HepG2 (cell line): ENCODE measurements around the gene CAPZB. TPM values are rescaled to one million over a fixed set of nuclear protein-coding genes. Genes with fewer than 3 reads are reported as not detected.

Experiments
- ATAC-seq: fragments of 200-7000 bp; cut with Tn5 transposase; 3 replicates; pipeline ENCODE4 v1.9.1; 2020; ENCODE audit warnings: mild to moderate bottlenecking, moderate library complexity
- BruUV-seq: library from RNA; stranded (reverse); fragments of 400-500 nt; replicated peaks from 2 replicates; lab custom pipeline; 2021; lab: Mats Ljungman, UMichigan
- CTCF ChIA-PET: fragments of 300-600 bp; formaldehyde crosslinking; extraction: SDS; loops from one replicate; lab custom pipeline; 2021; ENCODE audit warnings: low total read pairs, inconsistent platforms, low intra/inter-chr PET ratio; lab: Yijun Ruan, JAX
- POLR2A ChIA-PET: fragments of 350-600 bp; sonication (Branson Sonifier 250); formaldehyde crosslinking; loops from one replicate; lab custom pipeline; 2020; ENCODE audit warnings: antibody characterized with exemption, inconsistent platforms; lab: Yijun Ruan, JAX
- DNase-seq: peaks from one replicate; pipeline ENCODE4 v3.0.0-alpha.2; 2015; ENCODE audit warnings: low spot score
- FAIRE-seq: peaks from 3 replicates; lab custom pipeline; 2011; peaks lifted over from hg19 to GRCh38; lab: Jason Lieb, UNC
- H2AFZ ChIP-seq: one replicate; pipeline ENCODE4 v1.6.1; 2011; ENCODE audit warnings: low read length, inconsistent platforms
- H3K27ac ChIP-seq: fragments of 300-600 bp; 3 replicates; pipeline ENCODE4 v1.8.0; 2011; ENCODE audit warnings: mixed run types, mild to moderate bottlenecking, mixed read lengths, low read length, inconsistent platforms; ENCODE audit not compliant: insufficient read depth; ENCODE audit errors: extremely low read length
- H3K27me3 ChIP-seq, 2 experiments: fragments of 200-600 bp in 1 of 2; 2 replicates in 1 of 2; 3 replicates in 1 of 2; pipeline versions ENCODE4 v1.6.0 to v1.8.0; 2011; ENCODE audit warnings: low read length in 2 of 2, mild to moderate bottlenecking in 2 of 2, moderate library complexity in 2 of 2, inconsistent platforms in 1 of 2; ENCODE audit not compliant: insufficient read depth in 2 of 2, control insufficient read depth in 1 of 2
- H3K36me3 ChIP-seq, 2 experiments: fragments of 200-600 bp in 1 of 2; replicated peaks in 1 of 2; 2 replicates in 1 of 2; 3 replicates in 1 of 2; pipeline versions ENCODE4 v1.5.1 to v1.8.0; 2011; ENCODE audit warnings: low read length in 2 of 2, inconsistent platforms in 1 of 2; ENCODE audit not compliant: insufficient read depth in 2 of 2, control insufficient read depth in 1 of 2
- H3K4me1 ChIP-seq: 2 replicates; pipeline ENCODE4 v1.5.1; 2012; ENCODE audit warnings: low read length, inconsistent platforms; ENCODE audit not compliant: insufficient read depth
- H3K4me2 ChIP-seq: 2 replicates; pipeline ENCODE4 v1.6.0; 2011; ENCODE audit warnings: low read depth, low read length, inconsistent platforms
- H3K4me3 ChIP-seq, 3 experiments: fragments of 200-600 bp in 1 of 3; sonication (generic), shearing (Covaris generic) in 1 of 3; replicated peaks in 1 of 3; 2 replicates each; pipeline ENCODE4 v1.5.1; 2011 to 2016; ENCODE audit warnings: low read length in 3 of 3, inconsistent platforms in 2 of 3, low read depth in 2 of 3, mild to moderate bottlenecking in 2 of 3, control low read depth in 1 of 3, mixed read lengths in 1 of 3; ENCODE audit not compliant: insufficient read depth in 1 of 3
- H3K79me2 ChIP-seq: one replicate; pipeline ENCODE4 v1.6.1; 2011; ENCODE audit warnings: low read length, inconsistent platforms; ENCODE audit not compliant: insufficient read depth
- H3K9ac ChIP-seq: 2 replicates; pipeline ENCODE4 v1.6.0; 2011; ENCODE audit warnings: mild to moderate bottlenecking, low read depth, low read length, inconsistent platforms; ENCODE audit not compliant: insufficient read depth
- H3K9me3 ChIP-seq: 2 replicates; pipeline ENCODE4 v1.5.1; 2012; ENCODE audit warnings: mild to moderate bottlenecking, low read length
- H4K20me1 ChIP-seq: 2 replicates; pipeline ENCODE4 v1.6.0; 2011; ENCODE audit warnings: inconsistent platforms, mild to moderate bottlenecking, low read length, moderate library complexity; ENCODE audit not compliant: insufficient read depth
- CHCHD3 ChIP-seq: sonication (generic); formaldehyde crosslinking; IDR thresholded peaks from 2 replicates; pipeline ENCODE4 v1.8.0; 2022; ENCODE audit warnings: mild to moderate bottlenecking, missing genetic modification reagents, moderate library complexity
- GABPA ChIP-seq, 2 experiments: IDR thresholded peaks; 2 replicates each; pipeline ENCODE4 v1.6.1; 2011 to 2016; ENCODE audit warnings: low read depth in 2 of 2, low read length in 1 of 2, missing biosample characterization in 1 of 2, missing genetic modification characterization in 1 of 2
- NAIF1 ChIP-seq: sonication (generic); formaldehyde crosslinking; IDR thresholded peaks from 2 replicates; pipeline ENCODE4 v1.5.0; 2020; ENCODE audit warnings: mild to moderate bottlenecking, missing genetic modification reagents, borderline replicate concordance
- NONO ChIP-seq, 2 experiments: fragments of 450-650 bp in 1 of 2; sonication (generic) in 1 of 2; formaldehyde crosslinking in 1 of 2; IDR thresholded peaks in 1 of 2; conservative IDR thresholded peaks in 1 of 2; 2 replicates each; pipeline versions ENCODE4 v1.6.1 to v1.8.0; 2017 to 2022; ENCODE audit warnings: mild to moderate bottlenecking in 1 of 2, missing genetic modification reagents in 1 of 2, moderate library complexity in 1 of 2
- SNAI1 ChIP-seq: sonication (generic); formaldehyde crosslinking; IDR thresholded peaks from 2 replicates; pipeline ENCODE4 v1.5.0; 2020; ENCODE audit warnings: mild to moderate bottlenecking, missing genetic modification reagents, borderline replicate concordance
- ZNF446 ChIP-seq: sonication (generic); formaldehyde crosslinking; IDR thresholded peaks from 2 replicates; pipeline ENCODE4 v1.5.0; 2020; ENCODE audit warnings: mild to moderate bottlenecking, missing genetic modification reagents
- ZNF607 ChIP-seq: sonication (generic); formaldehyde crosslinking; IDR thresholded peaks from 2 replicates; pipeline ENCODE4 v1.5.1; 2020; ENCODE audit warnings: missing genetic modification reagents, mild to moderate bottlenecking, borderline replicate concordance
- ZNF768 ChIP-seq: sonication (generic); formaldehyde crosslinking; IDR thresholded peaks from 2 replicates; pipeline ENCODE4 v1.4.0; 2020; ENCODE audit warnings: missing genetic modification reagents
- WGBS: methylation state at CpG from one replicate; pipeline ENCODE4 v1.1.6; 2017; ENCODE audit warnings: low lambda C conversion rate; 5-methylcytosine and 5-hydroxymethylcytosine counted together
- in situ Hi-C: cut with HindIII; loops from 2 replicates; pipeline ENCODE4 v1.10.0; 2017; ENCODE audit warnings: low pct_unique_long_range_greater_than_20kb; ENCODE audit not compliant: extremely low pct_ligation_motif_present
- intact Hi-C: fragments of 100-400 bp; cut with micrococcal nuclease; formaldehyde crosslinking; loops from one replicate; pipeline ENCODE4 v1.10.0; 2022; ENCODE audit not compliant: unreplicated experiment
- polyA plus RNA-seq, 8 experiments: library from polyadenylated mRNA; depleted of rRNA in 3 of 8; stranded (reverse) in 7 of 8; unstranded in 1 of 8; fragments of >200 nt; fragmentation: Illumina TruSeq in 4 of 8; extraction: Trizol in 4 of 8; gene quantifications; 2 replicates each; pipeline versions ENCODE4 v1.2.1 to v1.2.3, GENCODE V29; 2011 to 2016; ENCODE audit warnings: low read depth in 4 of 8, missing spikeins in 1 of 8, mixed read lengths in 1 of 8; ENCODE audit not compliant: insufficient read depth in 1 of 8
- total RNA-seq, 5 experiments: library from RNA; depleted of rRNA; stranded (reverse); fragments of >200 nt; fragmentation: Illumina TruSeq; extraction: Trizol; gene quantifications; 2 replicates each; pipeline ENCODE4 v1.2.3, GENCODE V29; 2016; ENCODE audit warnings: low read depth in 1 of 5
- TF ChIP-seq, protein P1 (sequence below): sonication (generic); formaldehyde crosslinking; IDR thresholded peaks from 2 replicates; pipeline ENCODE4 v1.4.0; 2020; ENCODE audit warnings: mild to moderate bottlenecking, missing genetic modification reagents

Gene CAPZB
- total and polyA plus RNA-seq, 2 of the 13 experiments (the other 11 are each of a cell fraction or from before 2014, with no cell fraction given): 58.9 to 76.9 TPM

DNA sequence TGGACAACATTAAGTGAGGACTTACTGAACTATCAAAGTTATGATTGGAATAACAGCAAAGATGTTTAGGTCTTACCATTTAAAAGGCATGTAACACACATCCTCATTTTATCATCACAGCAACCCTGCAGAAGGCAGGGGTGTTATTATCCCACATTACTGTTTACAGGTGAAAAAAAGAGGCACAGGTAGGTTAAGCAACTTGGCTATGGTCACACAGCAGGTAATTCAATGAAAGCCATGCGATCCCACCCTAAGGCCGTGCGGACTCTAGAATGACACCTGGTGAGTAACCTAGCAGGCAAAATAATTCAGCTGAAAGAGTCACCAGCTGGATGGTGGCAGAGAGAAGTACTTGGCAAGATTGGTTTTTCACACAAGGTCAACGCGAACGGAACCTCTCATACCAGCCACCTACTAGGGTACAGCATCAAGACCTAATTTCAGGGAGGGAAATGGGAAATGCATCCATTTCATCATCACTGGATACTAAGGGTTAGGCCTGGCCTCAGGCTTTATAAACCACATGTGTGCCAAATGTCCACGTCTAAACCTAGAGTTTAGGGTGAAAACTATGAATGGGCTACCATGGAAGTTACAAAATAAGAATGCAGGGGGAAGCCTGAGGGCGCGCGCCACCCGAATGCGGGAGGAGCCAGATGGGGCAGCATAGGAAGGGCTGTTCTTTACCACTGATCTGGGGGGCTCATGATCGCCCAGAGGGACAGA lies 88.0 kb downstream of the CAPZB start:
- 92% methylated on average over 13 of the region's 13 CpGs for WGBS
- no peak overlapping the region for H3K9ac ChIP-seq
- no peak overlapping the region for H3K4me2 ChIP-seq
- peaks cover 29% of the 10 kb centered on the region for H3K4me1 ChIP-seq
- H3K27ac ChIP-seq: no peak overlapping the region
- DNase-seq: no peak
- 0 out of 2 replicates have a peak, but pooled peaks cover 2% of the 10 kb centered on the region for H4K20me1 ChIP-seq
- H3K9me3 ChIP-seq: no peaks in the 10 kb centered on the region
- H3K27me3 ChIP-seq: no peaks in the 10 kb centered on the region
- H3K4me3 ChIP-seq: no peak overlapping the region
- no peak overlapping the region for H2AFZ ChIP-seq
- in situ Hi-C loops: no loop called here
- ChIA-PET CTCF (no interaction called here), POLR2A (no interaction called here)
- intact Hi-C loops: no loop called here
- peaks cover 40% of the 10 kb centered on the region for H3K79me2 ChIP-seq
- peaks cover 9 to 40% of the 10 kb centered on the region in 2 experiments; a peak in 4 of 5 replicates for H3K36me3 ChIP-seq
- no peak for ATAC-seq
- TF ChIP-seq SNAI1 (CRISPR knock-in tag) (no peak), NONO (IDR thresholded peaks at IDR 0.05) (no peak), NONO (CRISPR knock-in tag; conservative IDR thresholded peaks at IDR 0.05) (no peak), CHCHD3 (CRISPR knock-in tag) (no peak), ZNF768 (CRISPR knock-in tag) (peak; percentile 70; the same call in 1 of the 2 replicates), NAIF1 (CRISPR knock-in tag) (no peak), GABPA (IDR thresholded peaks at IDR 0.05; ENCODE audit: low read depth, low read length) (no peak), GABPA (CRISPR knock-in tag; IDR thresholded peaks at IDR 0.05; ENCODE audit: low read depth) (no peak), ZNF446 (no peak), ZNF607 (CRISPR knock-in tag) (no peak)
- TF ChIP-seq, protein P1, sequence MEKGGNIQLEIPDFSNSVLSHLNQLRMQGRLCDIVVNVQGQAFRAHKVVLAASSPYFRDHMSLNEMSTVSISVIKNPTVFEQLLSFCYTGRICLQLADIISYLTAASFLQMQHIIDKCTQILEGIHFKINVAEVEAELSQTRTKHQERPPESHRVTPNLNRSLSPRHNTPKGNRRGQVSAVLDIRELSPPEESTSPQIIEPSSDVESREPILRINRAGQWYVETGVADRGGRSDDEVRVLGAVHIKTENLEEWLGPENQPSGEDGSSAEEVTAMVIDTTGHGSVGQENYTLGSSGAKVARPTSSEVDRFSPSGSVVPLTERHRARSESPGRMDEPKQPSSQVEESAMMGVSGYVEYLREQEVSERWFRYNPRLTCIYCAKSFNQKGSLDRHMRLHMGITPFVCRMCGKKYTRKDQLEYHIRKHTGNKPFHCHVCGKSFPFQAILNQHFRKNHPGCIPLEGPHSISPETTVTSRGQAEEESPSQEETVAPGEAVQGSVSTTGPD (CRISPR knock-in tag): no peak
- no TSS peak for BruUV-seq
- no peak for FAIRE-seq
